ENCODE measurements around the gene LTBP2.

The LTBP2 gene

GRCh38 chr14:74615735-74616134, 3.7 kb upstream of the LTBP2 start:
- no peak for DNase-seq
- Histone ChIP-seq H3K36me3 (no peaks in the 10 kb centered on the region), H3K27me3 (ENCODE audit: insufficient read depth, low read depth, severe bottlenecking) (no peaks in the 10 kb centered on the region), H3K27ac (no peak overlapping the region), H3K9me3 (ENCODE audit: severe bottlenecking) (no peaks in the 10 kb centered on the region), H3K4me3 (ENCODE audit: low read depth, low read length) (no peak overlapping the region)
- no peak for TF ChIP-seq CTCF (IDR thresholded peaks at IDR 0.05; ENCODE audit: low read depth, low read length)

GRCh38 chr14:74614508-74615495, 2.8 kb upstream of the LTBP2 start:
- Histone ChIP-seq H3K27ac (no peak overlapping the region), H3K9me3 (ENCODE audit: severe bottlenecking) (no peaks in the 10 kb centered on the region), H3K36me3 (no peaks in the 10 kb centered on the region), H3K27me3 (ENCODE audit: insufficient read depth, low read depth, severe bottlenecking) (no peaks in the 10 kb centered on the region), H3K4me3 (ENCODE audit: low read depth, low read length) (no peak overlapping the region)
- TF ChIP-seq CTCF (IDR thresholded peaks at IDR 0.05; ENCODE audit: low read depth, low read length), result no peak
- no peak for DNase-seq

DNA sequence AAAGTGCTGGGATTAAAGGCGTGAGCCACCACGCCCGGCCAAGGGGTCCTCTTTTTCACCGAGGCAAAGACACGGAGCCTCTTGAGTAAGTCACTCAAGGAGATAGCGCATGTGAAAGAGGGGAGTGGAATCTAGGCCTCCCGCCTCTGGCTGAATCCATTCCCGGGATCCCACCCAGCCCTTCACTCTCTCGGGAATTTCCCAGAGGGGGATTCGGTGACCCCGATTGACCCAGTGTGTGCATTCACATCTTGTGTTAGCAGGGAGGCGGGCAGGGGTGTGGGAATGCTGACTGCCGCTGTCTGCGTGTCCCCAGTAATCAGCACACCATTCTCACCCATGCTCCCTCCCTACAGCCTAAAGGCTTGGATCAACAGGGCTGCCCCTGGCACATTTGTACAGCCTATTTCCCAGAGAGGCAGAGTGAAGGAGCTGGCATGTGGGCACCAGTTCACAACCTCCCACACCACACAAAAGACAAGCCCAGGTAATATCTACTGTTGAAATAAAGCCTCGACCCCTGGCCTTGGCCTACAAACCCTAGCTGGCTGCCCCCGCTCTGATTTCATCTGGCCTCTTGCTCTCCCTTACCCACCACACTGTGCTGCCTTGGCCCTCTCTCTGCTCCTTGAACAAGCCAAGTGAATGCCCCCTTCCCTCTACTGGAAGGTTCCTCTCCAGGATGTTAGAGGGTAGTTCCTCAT, 1.3 kb upstream of the LTBP2 start:
- Histone ChIP-seq H3K4me3 (ENCODE audit: low read depth, low read length) (no peak overlapping the region), H3K9me3 (ENCODE audit: severe bottlenecking) (no peaks in the 10 kb centered on the region), H3K27ac (0 out of 2 replicates have a peak overlapping the region, but pooled peaks have one; percentile 42), H3K27me3 (ENCODE audit: insufficient read depth, low read depth, severe bottlenecking) (no peaks in the 10 kb centered on the region), H3K36me3 (no peaks in the 10 kb centered on the region)
- no peak for TF ChIP-seq CTCF (IDR thresholded peaks at IDR 0.05; ENCODE audit: low read depth, low read length)
- no peak for DNase-seq

DNA sequence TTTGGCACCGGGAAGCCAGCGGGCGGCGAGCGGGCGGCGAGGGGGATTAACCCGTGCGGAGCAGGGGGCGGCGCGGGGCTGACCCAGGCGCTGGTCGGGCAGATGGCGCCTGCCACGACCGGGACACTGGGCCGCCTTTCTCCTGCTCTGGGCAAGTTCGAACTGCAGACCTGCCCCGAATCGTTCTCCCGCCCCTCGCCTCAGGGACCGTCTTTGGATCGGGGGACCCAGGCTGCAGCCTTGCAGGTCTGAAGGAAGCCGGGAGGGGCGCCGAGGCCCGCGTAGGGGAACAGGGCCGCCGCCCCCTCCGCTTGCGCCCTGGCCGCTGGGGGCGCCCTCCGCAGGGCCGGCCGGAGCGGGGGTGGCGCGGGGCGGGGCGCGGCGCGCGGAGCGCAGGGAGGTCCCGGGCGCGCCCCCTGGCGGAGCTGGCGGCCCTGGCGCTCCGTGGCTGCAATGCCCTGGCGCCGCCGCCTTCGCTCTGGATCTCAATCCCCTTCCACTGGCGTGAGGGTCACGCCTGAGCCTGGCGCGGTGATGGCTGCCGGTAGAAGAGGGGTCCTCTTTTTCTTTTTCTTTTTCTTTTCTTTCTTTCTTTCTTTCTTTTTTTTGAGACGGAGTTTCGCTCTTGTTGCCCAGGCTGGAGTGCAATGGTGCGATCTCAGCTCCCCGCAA, 449 bp upstream of the LTBP2 start:
- peak; percentile 58 for DNase-seq
- Histone ChIP-seq H3K27me3 (ENCODE audit: insufficient read depth, low read depth, severe bottlenecking) (no peaks in the 10 kb centered on the region), H3K36me3 (no peaks in the 10 kb centered on the region), H3K4me3 (ENCODE audit: low read depth, low read length) (peak overlapping the region; percentile 46), H3K27ac (peak overlapping the region; percentile 71), H3K9me3 (ENCODE audit: severe bottlenecking) (no peaks in the 10 kb centered on the region)
- peak; percentile 70 for TF ChIP-seq CTCF (IDR thresholded peaks at IDR 0.05; ENCODE audit: low read depth, low read length)

- Histone ChIP-seq H3K4me3 (ENCODE audit: low read depth, low read length) (no peak overlapping the region), H3K27me3 (ENCODE audit: insufficient read depth, low read depth, severe bottlenecking) (no peaks in the 10 kb centered on the region), H3K27ac (no peak overlapping the region), H3K36me3 (no peaks in the 10 kb centered on the region), H3K9me3 (ENCODE audit: severe bottlenecking) (no peaks in the 10 kb centered on the region)
- no peak for TF ChIP-seq CTCF (IDR thresholded peaks at IDR 0.05; ENCODE audit: low read depth, low read length)
- no peak for DNase-seq
These were observed 979 bp downstream of the LTBP2 start for GRCh38 chr14:74610866-74611649.

Measured in WERI-Rb-1 (cell line).